Amygdala (tissue), 56 donors: ENCODE measurements around the gene SMYD3.
A peak's percentile ranks its signal among the peaks of the same experiment; 100 is the strongest.

Source experiments
- DNase-seq, 56 donors: peaks; one replicate each; lab custom pipeline; 2025; lab: John Stamatoyannopoulos, UW

The SMYD3 gene

DNA sequence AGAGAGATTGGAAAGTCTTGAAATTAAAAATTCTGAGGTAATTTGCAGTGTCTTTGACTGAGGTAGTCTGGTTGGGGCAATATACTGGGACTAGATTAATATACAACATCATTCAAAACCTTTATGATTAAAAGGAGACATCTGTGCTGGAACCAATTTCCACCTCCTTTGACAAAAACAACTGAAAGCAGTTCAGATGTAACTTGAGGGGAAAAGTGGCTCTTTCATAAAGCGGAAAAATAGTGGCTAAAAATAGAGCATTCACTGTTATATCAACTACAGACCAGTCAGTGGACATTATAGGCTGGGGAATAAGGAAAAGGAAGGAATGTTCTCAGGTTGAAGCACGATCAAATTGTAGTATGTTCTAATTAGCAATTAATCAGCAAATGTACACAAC is 635.9 kb downstream of the SMYD3 start:
- no peak for DNase-seq

DNA sequence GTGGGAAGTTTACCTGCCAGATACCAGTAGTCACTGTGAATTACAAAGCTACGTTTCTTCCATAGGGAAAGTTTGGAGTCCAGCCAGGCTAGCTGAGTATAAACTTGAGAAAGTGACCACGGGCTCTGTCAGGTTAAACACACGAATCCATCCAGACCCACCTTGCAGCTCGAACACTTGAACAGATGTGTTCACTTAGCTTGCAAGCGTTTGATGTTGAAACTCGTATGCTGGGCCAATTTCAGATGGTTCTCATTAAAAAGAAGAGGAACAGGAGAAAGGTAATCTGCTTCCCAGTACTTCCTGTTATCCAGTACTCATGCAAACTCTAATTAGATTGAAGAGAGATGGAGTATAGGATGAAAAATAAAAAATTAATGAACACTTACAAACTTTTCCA is 636.4 kb downstream of the SMYD3 start:
- no peak for DNase-seq

DNA sequence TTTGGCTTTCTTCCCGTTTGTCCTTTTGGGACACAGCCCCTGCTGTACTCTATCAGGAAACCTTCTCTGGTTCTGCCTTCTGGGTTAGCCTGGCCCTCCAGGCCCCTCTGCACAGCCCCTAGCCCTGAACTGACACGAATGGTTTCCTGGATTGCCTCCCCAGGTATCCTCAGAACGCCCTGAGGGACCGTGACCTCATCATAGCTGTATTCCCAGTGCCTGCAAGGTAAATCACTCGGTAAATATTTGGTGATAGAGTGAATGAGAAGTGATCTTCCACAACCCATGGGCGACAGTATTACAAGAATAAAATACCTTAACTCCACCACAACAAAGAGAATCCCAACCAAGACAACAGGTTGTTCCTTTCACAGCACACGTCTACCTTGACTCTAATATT is 637.2 kb downstream of the SMYD3 start:
- DNase-seq, result no peak

DNA sequence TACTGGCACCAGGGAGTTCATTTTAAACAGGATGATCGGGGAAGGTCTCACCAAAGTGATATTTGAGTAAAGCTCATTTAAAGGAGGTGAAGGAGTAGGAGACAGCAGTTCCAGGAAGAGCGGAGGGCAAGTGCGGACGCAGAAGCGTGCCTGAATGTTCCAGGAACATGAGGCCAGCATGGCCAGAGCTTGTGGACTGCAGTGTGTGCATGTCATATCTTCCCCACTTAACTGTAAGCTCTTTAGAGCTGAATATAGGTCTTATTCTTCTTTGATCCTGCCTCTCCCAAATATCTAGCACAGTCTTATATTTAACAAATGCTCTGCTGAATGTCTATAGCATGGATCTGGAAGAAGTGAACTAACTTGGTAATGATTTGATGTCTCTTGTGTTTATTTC is 639.3 kb downstream of the SMYD3 start:
- no peak for DNase-seq

DNA sequence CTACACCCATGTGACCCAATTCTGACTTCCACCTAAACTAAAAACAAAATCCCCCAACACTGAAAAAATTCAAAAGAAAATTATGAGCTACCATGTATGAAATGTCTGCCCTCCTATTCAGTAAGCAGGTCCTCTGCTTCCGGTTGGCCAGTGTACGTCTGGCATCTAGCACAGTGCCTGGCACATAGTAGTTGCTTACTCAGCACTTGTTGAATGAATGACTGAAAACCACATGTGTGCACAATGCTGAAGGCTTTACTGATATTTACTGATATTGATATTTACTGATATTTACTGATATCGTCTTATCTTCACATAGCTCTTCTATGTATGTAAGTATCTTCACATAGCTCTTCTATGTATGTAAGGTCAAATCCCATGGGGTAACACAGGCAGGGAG is 642.2 kb downstream of the SMYD3 start:
- DNase-seq, result no peak

DNA sequence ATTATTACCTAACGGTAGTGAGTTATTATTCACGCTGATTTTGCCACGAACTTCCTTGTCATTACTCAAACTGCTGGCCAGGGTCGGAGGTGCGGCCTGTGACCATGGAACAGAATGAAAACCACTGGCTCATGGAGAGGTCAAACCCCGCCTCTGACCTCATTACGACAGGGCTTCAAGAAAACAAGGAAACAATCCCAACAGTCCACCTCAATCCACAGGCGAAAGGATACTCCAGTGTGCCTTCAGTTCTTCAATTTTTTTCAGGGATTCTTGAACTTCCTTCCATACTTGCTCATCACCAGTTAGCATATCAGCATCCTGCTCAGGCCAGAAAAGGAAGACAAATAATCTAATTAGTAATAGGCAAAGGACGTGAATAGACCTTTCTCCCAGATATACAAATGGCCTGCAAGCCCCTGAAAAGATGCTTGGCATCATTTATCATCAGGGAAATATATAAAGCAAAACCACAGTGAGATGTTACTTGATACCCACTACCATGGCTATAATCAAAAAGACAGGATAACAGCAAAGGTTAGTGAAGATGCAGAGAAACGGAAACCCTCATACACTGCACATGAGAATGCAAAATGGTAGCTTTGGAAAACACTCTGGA is 643.4 kb downstream of the SMYD3 start:
- no peak for DNase-seq

DNA sequence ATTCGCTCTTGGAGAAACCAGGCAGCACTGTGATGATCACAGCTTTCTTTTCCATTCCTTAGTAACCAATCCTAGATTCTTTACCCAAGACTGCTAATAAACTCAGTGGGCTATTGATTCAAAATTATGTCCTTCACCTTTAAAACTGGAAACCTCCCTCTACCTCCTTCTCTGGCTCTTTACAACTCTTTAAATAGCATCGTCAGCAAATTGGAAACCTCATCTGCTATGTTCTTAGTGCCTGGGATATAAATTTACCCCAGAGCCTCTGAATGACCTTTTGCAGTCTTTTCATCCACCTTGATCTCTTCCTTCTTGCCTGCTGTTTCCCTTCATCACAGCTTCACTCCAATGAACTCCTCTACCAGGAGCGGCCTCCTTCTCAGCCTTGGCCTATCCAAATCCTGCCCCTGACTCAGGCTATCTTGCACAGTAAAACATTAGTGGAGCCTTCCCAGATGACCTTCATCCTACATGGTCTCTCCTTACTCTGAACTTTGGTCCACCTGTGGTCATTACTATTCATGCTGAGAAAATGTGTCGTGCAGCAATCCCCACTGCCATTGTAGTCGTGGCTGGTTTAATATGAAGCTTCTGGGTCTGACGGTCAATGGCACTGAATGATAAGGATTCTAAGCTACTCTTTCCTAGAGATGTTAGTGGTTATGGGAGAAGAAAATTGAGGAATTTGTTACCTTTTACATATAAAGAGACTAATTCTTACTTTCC is 644.1 kb downstream of the SMYD3 start:
- no peak for DNase-seq

DNA sequence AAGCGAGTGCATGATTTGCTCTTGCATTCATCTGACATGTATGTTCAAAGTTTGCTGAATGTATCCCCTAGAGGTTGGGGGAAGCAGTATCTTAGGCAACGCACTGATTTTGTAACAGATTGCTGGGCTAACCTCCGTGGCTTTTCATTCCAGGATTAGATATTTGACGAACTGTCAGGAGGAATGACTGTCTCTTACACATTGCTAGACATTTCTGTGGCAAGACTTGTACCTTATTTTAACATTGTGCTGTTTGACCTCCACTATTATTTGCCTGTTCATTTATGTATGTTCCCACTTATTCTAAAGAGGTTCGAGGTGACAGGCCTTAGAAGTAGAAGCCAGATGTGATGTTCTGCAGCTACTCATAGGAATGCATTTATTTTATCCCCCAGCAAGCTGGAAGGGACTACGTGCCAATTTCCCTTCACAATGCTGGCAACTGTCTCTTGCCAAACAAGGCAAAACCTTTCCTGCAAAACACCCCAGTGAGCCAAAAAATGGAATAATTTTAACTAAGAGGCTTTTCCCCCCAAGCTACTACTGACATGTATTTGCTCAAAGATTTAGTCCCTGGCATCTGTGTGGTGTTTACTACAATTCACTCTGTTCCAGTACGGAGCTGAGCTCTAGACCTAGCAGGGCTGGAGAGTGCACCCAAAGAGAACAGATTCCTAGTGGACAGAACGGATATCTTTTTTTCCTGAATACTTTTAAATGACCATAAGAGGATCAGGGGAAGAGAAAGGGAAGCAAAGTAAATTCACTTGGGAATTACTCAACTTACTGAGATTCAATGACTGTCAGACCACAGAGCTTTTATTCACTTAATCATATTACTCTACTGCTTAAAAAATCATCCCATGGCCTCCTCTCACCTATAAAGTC is 646.2 kb downstream of the SMYD3 start:
- DNase-seq, result no peak

DNA sequence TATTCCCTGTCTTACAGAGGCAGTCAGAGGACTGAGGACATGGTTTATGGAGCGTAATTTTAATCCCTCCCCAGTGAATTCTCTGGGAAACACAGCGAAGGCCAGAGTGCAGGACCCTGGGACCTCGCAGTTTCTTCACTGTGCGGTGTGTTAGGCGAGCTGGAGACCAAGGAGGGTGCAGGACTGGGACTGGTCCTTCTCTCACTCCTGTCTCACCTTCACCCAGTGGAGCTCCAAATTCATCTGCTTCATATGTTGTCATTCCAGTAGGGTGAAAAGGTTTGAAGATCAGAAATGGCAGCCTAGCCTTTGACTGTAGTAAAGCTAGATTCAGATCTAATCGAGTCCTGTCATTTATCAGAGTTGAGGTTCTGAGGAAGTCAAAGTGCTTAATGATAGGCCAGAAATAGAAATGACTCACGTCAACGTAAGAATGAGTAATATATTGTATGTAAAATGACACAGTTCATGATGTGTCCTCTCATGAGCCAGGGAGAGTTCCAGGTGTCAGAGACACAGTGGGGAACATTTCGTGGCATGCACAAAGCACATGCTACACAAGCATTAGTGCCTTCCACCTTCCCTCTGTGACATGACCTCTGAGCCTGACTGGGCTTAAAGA is 647.5 kb downstream of the SMYD3 start:
- DNase-seq, result no peak

DNA sequence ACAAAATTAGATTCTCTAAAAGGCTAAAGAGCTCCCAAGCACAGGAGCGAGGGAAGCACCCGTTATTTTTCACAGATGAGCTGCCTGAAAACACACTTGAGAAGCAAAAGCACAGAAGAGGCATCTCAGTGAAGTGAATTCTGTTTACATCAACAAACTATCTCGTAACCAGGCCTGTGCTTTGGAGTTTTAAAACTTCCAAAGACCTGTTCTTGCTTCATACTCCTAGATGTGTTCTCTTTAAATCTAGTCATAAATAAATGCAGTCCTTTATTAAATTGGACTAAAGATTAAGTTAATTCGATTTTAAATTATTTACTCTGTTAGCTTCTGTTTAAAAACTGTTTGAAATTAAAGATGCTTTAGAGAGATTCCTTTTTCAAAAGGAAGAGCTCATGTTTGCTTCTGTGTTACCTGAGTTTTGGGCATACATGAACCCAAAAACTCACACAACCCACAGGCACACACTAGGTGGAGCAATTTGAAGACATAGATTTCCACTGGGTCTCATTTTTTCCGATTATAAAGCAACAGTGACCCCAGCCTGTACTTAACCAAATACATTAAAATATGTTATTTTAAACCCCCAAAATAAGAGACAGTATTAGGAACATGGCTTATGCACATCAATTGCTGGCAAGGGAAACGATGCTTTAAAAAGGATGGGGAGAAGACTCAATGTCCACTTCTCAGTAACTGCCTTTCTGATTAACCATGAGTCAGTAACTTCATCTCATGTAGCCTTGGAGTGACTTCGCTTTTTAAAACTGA is 648.2 kb downstream of the SMYD3 start:
- no peak for DNase-seq

DNA sequence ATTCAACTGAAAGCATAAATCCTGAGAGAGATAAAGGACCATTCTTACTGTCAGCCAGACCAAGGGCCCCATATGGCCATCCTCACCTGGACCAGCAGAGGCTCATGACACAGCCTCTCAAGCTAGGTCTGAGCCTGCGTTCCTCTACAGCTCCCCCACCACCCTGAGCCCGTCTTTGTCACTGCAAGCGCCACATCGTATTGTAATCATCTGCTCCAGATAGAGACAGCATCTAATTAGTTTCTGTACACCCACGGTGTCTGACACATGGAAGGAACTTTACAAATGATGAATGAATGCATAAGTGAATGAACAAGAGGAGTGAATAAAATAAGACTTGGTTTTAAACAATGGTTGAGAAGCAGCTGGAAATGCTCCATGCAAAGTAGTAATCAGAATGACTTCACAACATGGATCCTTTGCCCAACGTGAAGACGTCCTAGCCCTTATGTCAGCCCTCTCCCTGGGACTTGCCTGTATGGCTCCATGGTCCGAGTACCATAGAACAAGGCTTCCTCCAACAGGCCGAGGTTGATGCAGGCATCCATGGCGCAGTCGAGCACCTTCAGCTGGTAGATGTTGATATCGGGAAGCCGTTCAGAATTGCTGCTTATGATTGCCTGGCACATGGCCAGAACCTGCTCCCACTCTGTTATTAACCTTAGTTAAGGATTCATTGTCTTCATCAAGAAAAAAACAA is 648.9 kb downstream of the SMYD3 start:
- peak in 1 of 56 donors; percentile 7 for DNase-seq

DNA sequence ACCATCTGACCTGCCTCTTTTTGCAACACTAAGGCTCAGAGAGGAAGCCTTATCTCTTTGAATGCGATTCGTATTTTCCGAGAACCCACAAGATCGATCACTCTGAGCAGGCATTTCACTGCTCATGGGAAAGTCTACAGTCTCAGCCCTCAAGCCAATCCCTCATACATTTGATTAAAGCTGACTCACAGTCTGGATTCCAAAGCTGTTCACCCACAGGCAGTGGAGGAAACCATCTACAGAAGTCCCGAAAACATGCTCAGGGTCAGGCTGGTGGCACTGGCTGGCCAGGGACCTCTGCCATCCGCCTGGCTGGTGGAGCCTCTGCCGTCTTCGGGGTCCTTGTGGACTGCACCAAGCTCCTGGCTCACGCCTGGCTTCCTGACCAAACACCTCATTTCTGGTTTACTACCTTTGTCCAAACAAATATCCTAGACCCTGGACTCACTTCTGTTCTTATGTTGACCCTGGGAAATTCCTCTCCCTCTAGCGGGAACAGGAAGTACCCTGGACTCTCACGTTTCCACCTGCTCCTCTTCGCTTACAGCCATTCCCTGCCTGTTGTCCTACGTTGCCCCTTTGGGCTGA is 650.0 kb downstream of the SMYD3 start:
- no peak for DNase-seq

DNA sequence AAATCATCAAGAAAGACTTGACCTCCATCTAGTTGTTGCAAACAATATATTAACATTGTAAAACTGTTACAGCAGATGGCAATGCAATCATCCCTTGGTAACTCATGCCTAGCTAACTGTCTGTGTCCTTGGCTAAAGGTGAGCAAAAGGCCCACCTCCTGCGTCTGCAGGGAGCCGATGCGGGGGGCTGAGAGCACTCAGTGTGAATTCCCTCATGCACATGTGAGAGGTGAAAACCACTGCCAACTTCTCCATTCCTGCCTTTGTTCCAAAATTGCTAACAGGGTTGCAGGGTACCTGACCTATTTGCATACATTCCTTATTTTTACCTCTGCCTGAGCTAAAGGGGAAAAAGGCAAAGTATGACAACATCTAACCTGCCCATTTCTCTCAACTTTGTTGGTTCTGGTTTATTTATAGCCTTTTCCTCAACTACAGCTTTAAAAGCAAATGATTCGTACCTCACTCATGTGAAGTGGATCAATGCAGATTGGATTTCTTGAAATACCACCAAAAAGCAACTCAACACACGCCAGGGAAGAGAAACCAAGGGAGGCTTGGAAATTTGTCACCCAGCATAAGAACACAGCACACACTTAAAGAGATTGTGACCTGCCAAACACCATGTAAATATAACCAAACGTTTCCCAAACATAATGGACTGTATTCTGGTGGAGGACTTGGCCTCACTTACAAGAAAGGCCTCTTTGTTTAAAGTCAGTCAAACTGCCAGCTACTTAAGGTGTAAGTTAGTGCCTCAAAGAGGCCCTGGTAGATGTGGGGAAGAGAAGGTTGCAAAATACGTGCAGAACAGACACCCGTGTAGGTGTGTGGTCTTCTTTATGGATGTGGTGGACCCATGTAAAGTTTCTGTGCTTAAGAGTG is 651.0 kb downstream of the SMYD3 start:
- no peak for DNase-seq

DNA sequence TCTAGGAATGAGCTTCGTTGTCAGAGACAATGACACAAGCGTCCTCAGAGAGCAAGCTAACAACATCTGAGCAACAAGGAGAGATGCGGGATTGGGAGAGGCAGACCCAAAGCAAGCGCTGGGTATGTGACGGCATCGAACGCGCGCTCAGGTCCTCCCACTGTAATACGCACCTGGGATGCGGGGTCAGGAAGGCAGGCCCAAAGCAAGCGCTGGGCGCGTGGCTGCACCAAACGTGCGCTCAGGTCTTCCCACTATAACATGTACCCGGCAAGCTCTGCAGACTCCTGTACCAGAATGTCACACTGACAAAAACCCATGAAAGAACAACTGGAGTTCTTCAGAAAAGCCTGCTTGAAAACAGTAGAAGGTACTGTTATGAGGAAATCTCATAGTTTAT is 653.8 kb downstream of the SMYD3 start:
- DNase-seq, result no peak

DNA sequence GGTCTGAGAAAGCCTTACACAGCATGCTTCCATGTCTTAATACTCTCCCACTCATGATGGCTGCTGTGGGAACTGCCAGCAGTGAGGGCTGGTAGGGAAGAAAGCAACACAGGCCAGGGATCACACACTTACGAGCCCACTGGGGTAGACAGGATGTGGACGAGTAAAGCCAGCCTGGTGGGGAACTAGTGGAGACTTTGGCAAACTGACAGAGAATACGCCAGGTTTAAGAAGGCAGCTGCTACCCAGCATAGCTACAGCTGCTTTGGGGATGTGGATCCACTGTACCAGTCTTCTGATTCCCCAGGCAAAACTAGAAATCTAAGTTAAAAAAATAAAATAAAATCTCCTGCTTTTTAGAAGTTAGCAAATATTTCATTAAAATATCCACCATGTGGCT is 664.0 kb downstream of the SMYD3 start:
- no peak for DNase-seq

DNA sequence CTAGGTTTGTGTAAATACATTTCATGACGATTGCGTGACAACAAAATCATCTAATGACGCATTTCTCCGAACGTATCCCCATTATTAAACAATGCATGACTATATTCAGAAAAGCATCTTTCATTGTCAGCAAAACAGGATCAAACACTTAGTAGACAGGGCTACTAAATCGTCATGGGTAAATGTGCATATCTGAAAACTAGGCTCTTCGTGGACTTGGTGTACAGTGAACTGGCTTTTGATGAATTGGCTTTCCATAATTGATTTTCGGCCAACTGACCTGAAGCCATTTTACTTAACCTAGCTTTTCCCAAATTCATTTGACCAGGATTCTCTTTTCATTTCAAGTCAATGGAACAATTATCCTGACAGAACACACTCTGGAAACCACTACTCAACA is 665.0 kb downstream of the SMYD3 start:
- no peak for DNase-seq

DNA sequence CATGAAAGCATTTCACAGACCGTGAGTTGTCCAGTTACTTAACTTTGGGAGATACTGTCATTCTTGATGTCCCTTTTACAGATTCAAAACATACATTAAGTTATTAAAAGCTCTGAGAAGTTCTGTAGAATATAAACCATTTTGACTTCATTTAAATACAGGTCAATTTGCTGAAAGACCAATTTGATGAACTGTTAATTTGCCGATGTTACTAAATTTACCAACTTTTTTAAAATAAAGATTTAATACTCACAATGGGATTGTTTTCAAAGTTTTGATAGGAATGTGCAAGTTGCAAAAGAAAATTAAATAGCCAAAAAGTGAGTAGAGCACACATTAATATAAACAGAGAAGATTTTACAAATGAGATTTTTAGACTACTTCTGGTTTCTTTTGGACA is 666.1 kb downstream of the SMYD3 start:
- no peak for DNase-seq

DNA sequence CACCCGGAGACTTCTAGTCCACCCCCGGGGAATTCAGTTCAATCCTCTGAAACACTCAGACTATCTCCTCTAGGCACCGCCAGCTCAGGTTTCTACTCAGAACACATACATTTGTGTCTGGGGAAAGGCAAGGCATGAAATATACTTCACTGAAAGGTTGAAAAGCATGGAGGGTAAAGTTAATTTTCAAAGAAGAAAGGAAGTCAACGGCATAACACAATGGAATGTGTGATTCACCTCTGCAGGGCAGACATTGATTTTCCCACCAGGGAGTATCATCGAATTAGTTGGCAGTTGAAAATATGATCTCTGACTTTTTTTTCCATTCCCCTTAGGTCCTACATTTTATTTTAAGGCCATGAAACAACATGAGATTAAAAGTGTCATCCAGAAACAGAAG is 669.4 kb downstream of the SMYD3 start:
- no peak for DNase-seq
